Measurements from ENCODE around the gene NFASC.

NFASC gene

GRCh38 chr1:204858363-204858821 lies 12.3 kb upstream of the NFASC start:
- peak in 1 of 58 donors; percentile 21 for DNase-seq

GRCh38 chr1:204859861-204860267 lies 10.8 kb upstream of the NFASC start:
- peak in 3 of 58 donors; percentile 29 to 64 (median 30) for DNase-seq

- DNase-seq = peak in 4 of 58 donors; percentile 24 to 46 (median 38)
These were observed 7.6 kb upstream of the NFASC start for GRCh38 chr1:204863024-204863423.

- no peak for DNase-seq
These were observed 6.9 kb upstream of the NFASC start for GRCh38 chr1:204863730-204864129.

DNA sequence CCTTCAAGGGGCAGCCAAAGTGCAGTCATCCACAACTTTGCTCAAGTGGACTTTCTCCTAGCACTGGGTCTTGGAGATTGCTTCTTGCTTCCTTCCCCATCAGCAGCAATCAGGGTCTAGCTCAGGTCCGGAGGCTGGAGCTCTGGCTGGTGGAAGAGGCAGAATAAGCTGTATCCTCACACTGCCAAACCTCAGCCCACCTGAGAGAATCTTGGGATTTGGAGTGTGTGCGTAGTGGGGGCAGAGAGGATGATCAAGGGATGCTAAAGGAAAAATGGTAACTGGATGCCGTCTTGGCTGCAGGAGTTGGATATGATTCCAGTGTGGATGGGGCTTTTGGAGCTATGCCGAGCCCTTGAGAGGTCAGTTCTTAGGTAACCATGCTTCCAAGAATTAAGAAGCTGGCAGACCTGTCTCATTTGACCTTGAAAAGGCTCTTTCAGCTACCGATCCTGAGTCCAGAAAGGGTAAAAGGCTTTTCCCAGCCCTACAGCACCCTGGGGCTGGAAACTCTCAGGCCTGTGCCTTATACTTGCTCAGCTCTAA lies 4.5 kb upstream of the NFASC start:
- DNase-seq = no peak

GRCh38 chr1:204867203-204867602 lies 3.5 kb upstream of the NFASC start:
- no peak for DNase-seq

DNA sequence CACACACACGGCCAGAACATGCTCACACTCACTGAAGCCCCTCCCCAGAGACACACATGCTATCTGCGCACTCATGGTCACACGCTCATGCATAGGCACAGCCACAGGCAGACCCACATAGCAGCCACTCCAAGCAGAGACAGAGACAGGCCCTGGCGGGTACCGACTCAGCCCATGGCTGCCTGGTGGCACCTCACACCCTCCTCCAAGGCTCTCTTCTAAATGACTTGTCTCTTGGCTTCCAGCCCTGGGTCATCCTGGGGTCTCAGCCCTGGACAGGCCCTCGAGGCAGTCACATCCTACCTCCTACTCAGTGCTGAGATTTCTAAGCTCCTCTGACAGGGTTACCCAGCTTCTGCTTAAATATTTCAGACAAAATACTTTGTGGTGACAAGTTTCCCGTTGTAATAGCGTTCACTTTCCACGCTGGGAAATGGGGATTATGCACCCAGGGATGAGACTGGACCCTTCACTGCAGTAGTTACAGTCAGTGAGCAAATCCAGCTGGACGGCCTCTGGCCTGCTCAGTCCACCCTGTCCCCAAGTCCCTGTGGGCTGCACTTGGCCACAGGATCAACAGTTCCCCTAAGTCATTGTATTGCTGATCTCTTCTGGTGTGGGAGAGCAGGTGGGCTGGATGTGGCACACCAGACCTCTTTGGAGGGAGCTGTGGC lies 2.9 kb upstream of the NFASC start:
- peak in 1 of 58 donors; percentile 22 for DNase-seq

DNA sequence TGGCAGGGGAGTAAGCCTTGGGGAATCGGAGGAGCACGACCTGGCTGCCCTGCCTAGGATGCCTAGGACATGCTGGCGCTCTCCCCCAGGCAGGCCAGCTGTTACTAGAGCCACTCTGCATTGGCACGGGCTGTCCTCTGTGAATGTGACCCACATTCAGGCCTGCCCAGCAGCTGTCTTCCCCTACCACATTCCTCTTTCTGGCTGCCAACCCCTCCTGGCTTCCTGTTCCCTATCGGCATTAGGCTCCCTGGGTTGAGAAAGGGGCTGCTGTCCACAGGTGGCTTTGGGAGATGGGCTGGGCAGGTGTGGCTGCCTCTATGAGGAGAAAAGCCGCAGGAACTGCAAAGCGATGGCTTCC lies 2.3 kb upstream of the NFASC start:
- DNase-seq = peak in 42 of 58 donors; percentile 27 to 82 (median 58)

DNA sequence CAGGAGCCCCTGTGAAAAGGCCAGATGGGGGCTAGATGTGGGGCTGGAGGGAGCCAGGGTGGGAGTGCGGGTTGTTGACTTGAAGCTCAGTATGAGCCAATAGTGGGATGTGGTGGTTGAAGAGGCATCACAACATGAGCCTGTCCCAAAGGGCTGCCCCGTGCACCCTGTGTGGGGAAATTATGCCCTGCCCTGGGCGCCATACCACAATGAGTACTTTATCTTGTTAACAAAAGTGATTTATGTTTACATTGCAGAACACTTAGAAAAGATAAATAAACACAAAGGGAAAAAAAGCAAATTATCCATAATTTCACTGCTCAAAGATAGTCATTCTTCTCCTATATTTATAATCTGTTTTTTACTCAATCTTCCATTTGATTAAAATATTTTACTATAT lies 1.6 kb upstream of the NFASC start:
- DNase-seq = no peak

DNA sequence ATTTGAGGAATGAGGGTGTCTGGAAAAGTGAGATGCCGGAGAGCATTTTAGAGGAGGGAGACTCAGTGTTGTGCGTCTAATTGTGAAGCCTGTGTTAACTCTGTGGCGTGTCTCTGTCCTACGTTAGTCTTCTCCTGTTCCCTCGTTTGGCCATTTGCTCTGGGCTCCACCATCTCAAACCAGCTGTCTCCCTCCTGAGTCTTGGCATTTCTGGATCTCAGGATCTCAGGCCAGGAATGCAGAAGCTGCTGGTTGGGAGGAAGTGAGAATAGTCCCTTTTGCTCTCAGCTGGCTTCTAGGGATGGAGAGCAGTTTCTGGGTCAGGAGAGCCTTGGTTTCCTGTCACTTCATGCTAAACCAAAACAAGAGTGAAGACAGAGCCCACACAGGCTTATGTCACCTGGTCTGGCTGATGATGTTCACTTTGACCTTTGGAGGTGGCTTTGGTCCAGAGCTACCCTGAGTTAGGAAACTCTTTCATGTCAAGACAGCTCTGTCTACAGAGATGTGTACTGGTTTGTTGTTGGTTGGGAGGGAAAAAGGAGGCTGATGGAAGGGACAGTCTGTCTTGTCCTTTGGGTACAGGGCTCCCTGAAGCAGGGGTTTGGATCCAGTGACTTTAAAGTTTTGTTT lies 859 bp downstream of the NFASC start:
- DNase-seq = no peak

GRCh38 chr1:204872262-204872881 lies 1.7 kb downstream of the NFASC start:
- DNase-seq = peak in 10 of 58 donors; percentile 19 to 56 (median 34)

DNA sequence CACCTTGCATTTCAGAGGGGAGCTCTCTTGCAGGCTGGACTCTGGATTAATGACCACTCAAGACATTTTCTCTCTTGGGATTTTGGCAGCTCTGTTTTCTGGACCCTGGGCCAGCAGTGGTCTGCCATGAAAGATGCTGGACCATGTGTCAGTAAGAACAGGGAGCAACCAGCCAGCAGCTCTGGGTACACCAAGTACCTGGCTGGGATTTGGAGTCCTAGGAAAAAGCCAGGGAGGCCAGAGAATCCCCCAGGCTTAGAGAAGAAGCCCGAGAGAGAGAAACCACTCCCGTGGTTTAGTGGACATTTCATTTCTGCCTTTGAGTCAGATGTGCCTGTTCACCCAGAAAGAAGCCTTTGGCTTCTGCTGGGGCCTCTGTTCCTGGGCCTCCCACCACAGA lies 2.5 kb downstream of the NFASC start:
- DNase-seq = peak in 2 of 58 donors; percentile 46 to 47

DNA sequence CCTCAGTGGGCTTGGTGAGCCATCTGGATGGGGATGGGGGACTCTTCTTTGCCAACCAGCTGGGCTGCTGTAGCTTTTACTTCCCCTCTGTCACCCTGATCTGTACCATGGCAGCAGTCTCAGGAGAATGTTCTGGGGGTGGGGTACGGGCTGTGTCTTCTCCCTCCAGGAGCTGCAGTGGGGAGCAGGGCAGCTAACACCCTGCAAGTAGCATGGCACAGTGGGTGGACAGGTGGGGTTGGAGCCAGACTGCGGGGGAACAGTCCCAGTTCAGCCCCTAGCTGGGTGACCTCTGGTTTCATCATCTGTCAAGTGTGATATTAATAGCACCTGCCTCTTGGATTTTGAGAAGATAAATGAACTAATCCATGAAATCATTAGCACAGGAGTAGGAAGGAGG lies 3.1 kb downstream of the NFASC start:
- no peak for DNase-seq

DNA sequence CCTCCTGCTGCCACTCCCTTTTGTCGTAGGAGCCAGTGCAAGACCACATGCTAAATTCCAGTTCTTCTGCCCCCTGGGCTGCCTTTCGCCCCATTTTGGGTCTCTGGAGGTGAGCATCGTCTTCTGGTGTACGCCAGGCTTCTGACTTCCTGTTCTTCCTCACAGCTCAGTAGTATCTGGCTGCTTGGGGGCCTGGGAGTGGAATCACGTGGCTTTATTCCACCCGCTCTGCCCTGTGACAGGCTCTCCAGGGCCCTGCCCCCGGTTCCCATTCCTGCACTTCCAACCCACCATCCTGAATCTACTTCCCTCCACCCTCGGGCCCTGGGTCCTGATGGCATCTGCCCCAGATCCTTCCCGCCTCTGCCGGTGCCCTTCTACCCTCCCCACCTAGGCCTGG lies 3.6 kb downstream of the NFASC start:
- DNase-seq = peak in 9 of 58 donors; percentile 15 to 45 (median 36)

DNA sequence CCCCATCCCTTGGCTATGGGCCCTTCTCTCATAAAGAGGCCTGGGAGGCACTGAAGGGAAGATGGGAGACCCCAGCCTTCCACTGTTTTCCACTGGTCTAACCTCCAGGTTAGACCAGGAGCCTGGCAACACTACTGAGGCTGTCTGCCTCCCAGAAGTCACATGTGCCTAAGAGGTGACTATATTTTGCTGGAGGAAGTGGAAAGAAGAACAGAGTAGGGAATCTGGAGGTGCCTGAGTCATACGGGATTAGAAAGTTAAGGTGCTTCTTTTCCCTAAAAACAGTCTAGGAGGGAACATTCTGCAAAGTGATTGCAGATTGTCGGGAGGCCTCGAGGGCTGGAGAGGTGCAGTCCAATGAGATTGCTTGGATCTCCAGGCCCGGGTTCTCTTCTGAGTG lies 4.6 kb downstream of the NFASC start:
- DNase-seq = no peak

GRCh38 chr1:204878621-204879234 lies 8.1 kb downstream of the NFASC start:
- DNase-seq = no peak

GRCh38 chr1:204879351-204879750 lies 8.7 kb downstream of the NFASC start:
- DNase-seq = no peak

DNA sequence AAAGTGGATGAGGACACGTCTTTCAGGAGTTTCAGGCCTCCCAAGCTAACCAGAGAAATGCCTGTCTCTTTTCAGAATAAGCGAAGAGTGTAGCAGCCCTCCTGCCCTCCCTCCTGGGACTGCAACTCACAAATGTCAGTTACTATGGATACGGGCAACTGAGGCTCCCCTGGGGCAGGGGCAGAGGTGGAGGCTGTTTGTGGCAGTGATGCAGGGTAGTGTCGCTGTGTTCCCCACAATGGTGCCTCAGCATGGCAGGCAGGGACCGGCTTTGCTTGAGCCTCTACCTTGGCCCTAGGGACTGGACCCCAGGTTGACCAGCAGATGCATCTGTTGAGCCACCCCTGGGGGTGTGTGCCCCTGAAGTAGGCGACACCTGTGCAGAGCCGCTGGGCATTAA lies 10.2 kb downstream of the NFASC start:
- DNase-seq = no peak

- DNase-seq = no peak
These were observed 11.8 kb downstream of the NFASC start for GRCh38 chr1:204882479-204882878.

GRCh38 chr1:204883405-204883804 lies 12.7 kb downstream of the NFASC start:
- DNase-seq = no peak

GRCh38 chr1:204885288-204885711 lies 14.6 kb downstream of the NFASC start:
- DNase-seq = peak in 25 of 58 donors; percentile 15 to 74 (median 55)

- DNase-seq = peak in 2 of 58 donors; percentile 54 to 58
These were observed 15.1 kb downstream of the NFASC start for GRCh38 chr1:204885790-204886189.
